H9 (cell line): Measurements from ENCODE around the gene CBLIF. TPM values are rescaled to one million over a fixed set of nuclear protein-coding genes. Genes with fewer than 3 reads are reported as not detected.
"Not testable (repeated sequence)": the region's sequence is repeated elsewhere in the genome, so short reads cannot be mapped to it uniquely, and the experiment has no call there.

ENCODE experiments used
- DNase-seq: peaks from one replicate; pipeline ENCODE4 v3.0.0-alpha.2; 2017
- H2AFZ ChIP-seq: one replicate; pipeline ENCODE4 v1.6.1; 2013; ENCODE audit warnings: mild to moderate bottlenecking, low read length, control low read depth, moderate library complexity
- H2AK5ac ChIP-seq: 2 replicates; pipeline ENCODE4 v1.6.1; 2013; ENCODE audit warnings: low read length, control low read depth, mixed read lengths; ENCODE audit not compliant: insufficient read length
- H2BK120ac ChIP-seq: one replicate; pipeline ENCODE4 v1.6.1; 2013; ENCODE audit warnings: low read depth, mild to moderate bottlenecking, low read length, control low read depth, inconsistent platforms; ENCODE audit not compliant: poor library complexity, severe bottlenecking
- H2BK12ac ChIP-seq: 2 replicates; pipeline ENCODE4 v1.6.1; 2013; ENCODE audit warnings: low read length, control low read depth, mixed read lengths, low read depth; ENCODE audit not compliant: insufficient read length
- H2BK15ac ChIP-seq: 2 replicates; pipeline ENCODE4 v1.6.1; 2013; ENCODE audit warnings: low read depth, low read length, control low read depth
- H2BK20ac ChIP-seq: one replicate; pipeline ENCODE4 v1.6.1; 2013; ENCODE audit warnings: low read depth, mild to moderate bottlenecking, low read length, control low read depth, inconsistent platforms; ENCODE audit not compliant: poor library complexity, severe bottlenecking
- H2BK5ac ChIP-seq: 2 replicates; pipeline ENCODE4 v1.6.1; 2013; ENCODE audit warnings: low read length, control low read depth, mixed read lengths; ENCODE audit not compliant: insufficient read length
- H3K14ac ChIP-seq: 2 replicates; pipeline ENCODE4 v1.6.1; 2013; ENCODE audit warnings: low read length, control low read depth; ENCODE audit not compliant: insufficient read depth
- H3K18ac ChIP-seq: 2 replicates; pipeline ENCODE4 v1.6.1; 2013; ENCODE audit warnings: low read depth, mild to moderate bottlenecking, mixed read lengths, low read length, control low read depth; ENCODE audit not compliant: insufficient read length
- H3K23ac ChIP-seq: 2 replicates; pipeline ENCODE4 v1.6.1; 2013; ENCODE audit warnings: low read length, control low read depth, mixed read lengths, low read depth; ENCODE audit not compliant: insufficient read length
- H3K23me2 ChIP-seq: 2 replicates; pipeline ENCODE4 v1.6.1; 2013; ENCODE audit warnings: low read depth, mild to moderate bottlenecking, mixed read lengths, low read length, control low read depth; ENCODE audit not compliant: insufficient read length, poor library complexity, severe bottlenecking
- H3K27ac ChIP-seq: 2 replicates; pipeline ENCODE4 v1.5.1; 2013; ENCODE audit warnings: low read length, control low read depth, mixed read lengths, low read depth; ENCODE audit not compliant: insufficient read length
- H3K27me3 ChIP-seq: 2 replicates; pipeline ENCODE4 v1.6.1; 2013; ENCODE audit warnings: low read length, control low read depth, inconsistent platforms; ENCODE audit not compliant: insufficient read depth
- H3K4ac ChIP-seq: 2 replicates; pipeline ENCODE4 v1.6.1; 2013; ENCODE audit warnings: low read depth, mild to moderate bottlenecking, control low read depth, inconsistent platforms, low read length, moderate library complexity
- H3K4me1 ChIP-seq: 2 replicates; pipeline ENCODE4 v1.6.1; 2013; ENCODE audit warnings: low read length, control low read depth, inconsistent platforms; ENCODE audit not compliant: insufficient read depth
- H3K4me2 ChIP-seq: 2 replicates; pipeline ENCODE4 v1.6.1; 2013; ENCODE audit warnings: low read length, control low read depth, mixed read lengths; ENCODE audit not compliant: insufficient read length, insufficient read depth
- H3K56ac ChIP-seq: 2 replicates; pipeline ENCODE4 v1.6.1; 2013; ENCODE audit warnings: low read depth, mild to moderate bottlenecking, mixed read lengths, low read length, control low read depth; ENCODE audit not compliant: insufficient read length
- H3K79me1 ChIP-seq: 2 replicates; pipeline ENCODE4 v1.6.1; 2013; ENCODE audit warnings: low read depth, mild to moderate bottlenecking, moderate library complexity, low read length, control low read depth, inconsistent platforms; ENCODE audit not compliant: insufficient read depth, poor library complexity, severe bottlenecking
- H3K79me2 ChIP-seq: 2 replicates; pipeline ENCODE4 v1.6.1; 2013; ENCODE audit warnings: low read length, control low read depth, inconsistent platforms; ENCODE audit not compliant: insufficient read depth
- H3K9ac ChIP-seq: 2 replicates; pipeline ENCODE4 v1.6.1; 2013; ENCODE audit warnings: low read length, control low read depth, mixed read lengths; ENCODE audit not compliant: insufficient read length; ENCODE audit errors: extremely low read depth
- H3K9me3 ChIP-seq: one replicate; pipeline ENCODE4 v1.6.1; 2013; ENCODE audit warnings: low read depth, low read length, inconsistent platforms; ENCODE audit not compliant: control insufficient read depth
- H3T11ph ChIP-seq: one replicate; pipeline ENCODE4 v1.6.1; 2013; ENCODE audit warnings: mild to moderate bottlenecking, low read length, control low read depth, inconsistent platforms
- H4K20me1 ChIP-seq: one replicate; pipeline ENCODE4 v1.6.1; 2013; ENCODE audit not compliant: control insufficient read depth, insufficient read length, insufficient read depth
- H4K5ac ChIP-seq: 2 replicates; pipeline ENCODE4 v1.6.1; 2013; ENCODE audit warnings: low read depth, mild to moderate bottlenecking, mixed read lengths, low read length, control low read depth; ENCODE audit not compliant: insufficient read length
- H4K8ac ChIP-seq: replicated peaks from 2 replicates; pipeline ENCODE4 v1.6.1; 2013; ENCODE audit warnings: low read length, control low read depth, mixed read lengths, low read depth; ENCODE audit not compliant: insufficient read length
- H4K91ac ChIP-seq: 2 replicates; pipeline ENCODE4 v1.6.1; 2013; ENCODE audit warnings: low read depth, mild to moderate bottlenecking, moderate library complexity, mixed read lengths, low read length, control low read depth; ENCODE audit not compliant: insufficient read length
- H3K27ac Mint-ChIP-seq, 3 experiments: 2 replicates in 2 of 3; 3 replicates in 1 of 3; pipeline ENCODE4 v1.8.0; 2020 to 2021; ENCODE audit warnings: mixed read lengths in 3 of 3, mild to moderate bottlenecking in 1 of 3, moderate library complexity in 1 of 3
- H3K27me3 Mint-ChIP-seq: 2 replicates; pipeline ENCODE4 v1.8.0; 2021; ENCODE audit warnings: low read depth, mild to moderate bottlenecking, moderate library complexity, mixed read lengths
- H3K36me3 Mint-ChIP-seq, 3 experiments: 2 replicates in 2 of 3; 3 replicates in 1 of 3; pipeline ENCODE4 v1.8.0; 2020 to 2021; ENCODE audit warnings: low read depth in 3 of 3, mixed read lengths in 3 of 3; ENCODE audit not compliant: insufficient read depth in 1 of 3
- H3K4me1 Mint-ChIP-seq, 2 experiments: 2 replicates each; pipeline ENCODE4 v1.8.0; 2020; ENCODE audit warnings: mixed read lengths in 2 of 2
- H3K4me3 Mint-ChIP-seq, 2 experiments: 2 replicates in 1 of 2; 3 replicates in 1 of 2; pipeline ENCODE4 v1.8.0; 2020 to 2021; ENCODE audit warnings: mild to moderate bottlenecking in 2 of 2, mixed read lengths in 2 of 2, moderate library complexity in 1 of 2
- H3K9me3 Mint-ChIP-seq, 2 experiments: 2 replicates in 1 of 2; 3 replicates in 1 of 2; pipeline ENCODE4 v1.8.0; 2020; ENCODE audit warnings: mild to moderate bottlenecking in 2 of 2, mixed read lengths in 2 of 2, moderate library complexity in 1 of 2
- WGBS: extraction: QIAGEN DNeasy Blood & Tissue Kit; methylation state at CpG from one replicate; pipeline ENCODE4 v1.1.7; 2013; ENCODE audit warnings: missing lambda C conversion rate, low lambda C conversion rate, mixed read lengths; ENCODE audit not compliant: insufficient read length; ENCODE audit errors: extremely low coverage; 5-methylcytosine and 5-hydroxymethylcytosine counted together
- total RNA-seq: library from RNA; stranded (reverse); gene quantifications from 2 replicates; pipeline ENCODE4 v1.2.1, GENCODE V29; 2021

CBLIF gene
- total RNA-seq, 1 experiment from 2014 or later, result not detected

DNA sequence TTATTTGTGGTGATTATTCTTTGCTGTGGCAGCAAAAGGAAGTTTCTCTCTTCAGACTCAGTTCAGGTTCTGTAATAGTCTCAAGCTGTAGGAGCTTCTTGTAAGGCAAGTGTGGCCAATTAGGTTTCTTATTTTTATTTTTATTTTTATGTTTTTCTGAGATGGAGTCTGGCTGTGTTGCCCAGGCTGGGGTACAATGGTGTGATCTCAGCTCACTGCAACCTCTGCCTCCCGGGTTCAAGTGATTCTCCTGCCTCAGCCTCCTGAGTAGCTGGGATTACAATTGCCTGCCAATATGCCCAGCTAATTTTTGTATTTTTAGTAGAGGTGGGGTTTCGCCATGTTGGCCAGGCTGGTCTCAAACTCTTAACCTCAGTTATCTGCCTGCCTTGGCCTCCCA lies 4.3 kb upstream of the CBLIF start:
- not testable (repeated sequence) for H4K20me1 ChIP-seq, H3K79me1 ChIP-seq, H3K4me1 Mint-ChIP-seq, H3K23me2 ChIP-seq, H2BK20ac ChIP-seq, H3K27me3 Mint-ChIP-seq, H3K4ac ChIP-seq, H3K9ac ChIP-seq, H3K14ac ChIP-seq, H3K27me3 ChIP-seq, H3K27ac Mint-ChIP-seq, H4K5ac ChIP-seq, H4K8ac ChIP-seq, H2BK120ac ChIP-seq, H2AK5ac ChIP-seq, H2BK12ac ChIP-seq, H3K36me3 Mint-ChIP-seq, H3K9me3 ChIP-seq, H3K79me2 ChIP-seq, H3K27ac ChIP-seq, H4K91ac ChIP-seq, H3K18ac ChIP-seq, DNase-seq, H3K23ac ChIP-seq, H2BK5ac ChIP-seq, H2AFZ ChIP-seq, H3K56ac ChIP-seq, H3K4me3 Mint-ChIP-seq, H3K9me3 Mint-ChIP-seq, H3K4me2 ChIP-seq, H2BK15ac ChIP-seq, H3K4me1 ChIP-seq, H3T11ph ChIP-seq
- no CpG with 5 or more reads among the region's 2 CpGs for WGBS
